ENCODE data around the gene KRTCAP2.

- TF ChIP-seq CTCF (IDR thresholded peaks at IDR 0.05), result no peak
- no peak for TF ChIP-seq POLR2AphosphoS5 (IDR thresholded peaks at IDR 0.05)
- TF ChIP-seq POLR2A (IDR thresholded peaks at IDR 0.05), result no peak
- no peak for TF ChIP-seq EP300 (IDR thresholded peaks at IDR 0.05)
Observed at GRCh38 chr1:155125511-155125945, 47.6 kb downstream of the KRTCAP2 start.
